NCI-H524 (cell line): ENCODE measurements around the gene ORAI3.
A peak's percentile ranks its signal among the peaks of the same experiment; 100 is the strongest.
"Not testable (repeated sequence)": the region's sequence is repeated elsewhere in the genome, so short reads cannot be mapped to it uniquely, and the experiment has no call there.

Experiments used
- DNase-seq, 2 experiments: peaks; one replicate each; lab custom pipeline; 2025; lab: John Stamatoyannopoulos, UW

ORAI3 gene

GRCh38 chr16:30924076-30924912, 24.6 kb upstream of the ORAI3 start:
- no peak for DNase-seq

- no peak for DNase-seq
Measured at GRCh38 chr16:30924913-30925631, 23.8 kb upstream of the ORAI3 start.

- DNase-seq, result no peak
Measured at GRCh38 chr16:30925632-30925987, 23.3 kb upstream of the ORAI3 start.

GRCh38 chr16:30925995-30926811, 22.7 kb upstream of the ORAI3 start:
- DNase-seq, result no peak

GRCh38 chr16:30926937-30927788, 21.7 kb upstream of the ORAI3 start:
- no peak for DNase-seq

GRCh38 chr16:30927789-30928378, 21.0 kb upstream of the ORAI3 start:
- peak; percentile 83 to 90 for DNase-seq

- no peak for DNase-seq
Measured at GRCh38 chr16:30928390-30928789, 20.5 kb upstream of the ORAI3 start.

GRCh38 chr16:30929167-30929566, 19.7 kb upstream of the ORAI3 start:
- DNase-seq, result no peak

GRCh38 chr16:30930160-30930571, 18.7 kb upstream of the ORAI3 start:
- no peak for DNase-seq

- DNase-seq, result no peak
Measured at GRCh38 chr16:30931068-30931650, 17.7 kb upstream of the ORAI3 start.

- peak in 1 of 2 experiments; percentile 40 for DNase-seq
Measured at GRCh38 chr16:30934827-30935557, 13.9 kb upstream of the ORAI3 start.

- no peak for DNase-seq
Measured at GRCh38 chr16:30937692-30938091, 11.2 kb upstream of the ORAI3 start.

- DNase-seq, result not testable (repeated sequence)
Measured at GRCh38 chr16:30939571-30939970, 9.3 kb upstream of the ORAI3 start.

GRCh38 chr16:30941600-30942425, 7.1 kb upstream of the ORAI3 start:
- peak; percentile 21 to 63 for DNase-seq

- DNase-seq, result no peak
Measured at GRCh38 chr16:30942426-30942806, 6.5 kb upstream of the ORAI3 start.

- DNase-seq, result no peak
Measured at GRCh38 chr16:30944352-30944751, 4.5 kb upstream of the ORAI3 start.

- DNase-seq, result no peak
Measured at GRCh38 chr16:30946671-30947540, 2.0 kb upstream of the ORAI3 start.

GRCh38 chr16:30947541-30947858, 1.4 kb upstream of the ORAI3 start:
- no peak for DNase-seq
